NCI-H526 treated with DMSO at 0.1 percent for 48 hours (cell line): Measurements from ENCODE around the gene HIF1AN.

Experiments
- DNase-seq: peaks from one replicate; lab custom pipeline; 2025; lab: John Stamatoyannopoulos, UW

The HIF1AN gene

DNA sequence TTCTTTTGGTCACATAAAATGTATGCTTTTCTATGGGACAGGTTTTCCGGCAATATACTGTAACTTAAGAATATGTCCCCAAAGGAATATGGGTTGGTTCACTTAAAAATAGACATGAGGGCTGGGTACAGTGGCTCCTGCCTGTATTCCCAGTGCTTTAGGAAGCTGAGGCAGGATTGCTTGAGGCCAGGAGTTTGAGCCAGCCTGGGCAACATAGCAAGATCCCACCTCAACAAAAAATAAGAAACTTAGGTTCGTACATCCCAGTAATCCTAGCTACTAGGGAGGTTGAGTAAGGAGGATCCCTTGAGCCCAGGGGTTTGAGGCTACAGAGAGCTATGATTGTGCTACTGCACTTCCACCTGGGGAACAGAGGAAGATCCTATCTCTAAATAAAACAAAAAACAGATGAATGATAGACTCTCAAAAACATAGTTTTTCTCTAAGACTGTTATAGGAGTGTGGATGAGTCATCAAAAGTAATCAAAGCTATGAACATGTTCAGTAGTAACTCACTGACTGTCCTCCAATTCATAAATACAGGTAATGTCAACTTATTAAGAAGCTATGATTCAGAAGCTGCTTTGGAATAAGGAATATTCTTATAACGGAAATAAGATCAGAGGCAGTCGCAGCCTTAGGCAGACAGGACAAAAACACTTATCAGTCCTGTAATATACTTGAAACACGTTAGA is 13.5 kb upstream of the HIF1AN start:
- no peak for DNase-seq

GRCh38 chr10:100522945-100523344 is 12.8 kb upstream of the HIF1AN start:
- DNase-seq = no peak

- no peak for DNase-seq
Measured at GRCh38 chr10:100524206-100524605, 11.5 kb upstream of the HIF1AN start.

DNA sequence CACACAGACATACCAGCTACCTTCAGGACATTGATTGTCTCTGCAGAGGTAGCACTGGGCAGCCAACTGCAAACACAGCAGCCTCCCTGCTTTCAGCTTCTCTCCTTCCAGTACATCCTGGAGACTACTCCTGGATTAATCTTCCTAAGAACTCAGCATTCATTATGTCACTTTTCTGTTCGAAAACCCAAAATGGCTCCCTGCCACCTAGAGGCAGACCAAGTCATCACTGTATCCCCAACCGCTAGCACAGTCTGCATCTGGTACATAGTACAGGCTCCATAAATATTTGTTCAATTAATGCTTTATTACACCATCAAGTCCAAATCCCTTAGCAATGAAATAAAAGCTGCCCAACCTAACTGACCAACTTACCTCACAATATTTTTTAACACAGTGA is 11.1 kb upstream of the HIF1AN start:
- DNase-seq = no peak

GRCh38 chr10:100528123-100528886 is 7.4 kb upstream of the HIF1AN start:
- no peak for DNase-seq

DNA sequence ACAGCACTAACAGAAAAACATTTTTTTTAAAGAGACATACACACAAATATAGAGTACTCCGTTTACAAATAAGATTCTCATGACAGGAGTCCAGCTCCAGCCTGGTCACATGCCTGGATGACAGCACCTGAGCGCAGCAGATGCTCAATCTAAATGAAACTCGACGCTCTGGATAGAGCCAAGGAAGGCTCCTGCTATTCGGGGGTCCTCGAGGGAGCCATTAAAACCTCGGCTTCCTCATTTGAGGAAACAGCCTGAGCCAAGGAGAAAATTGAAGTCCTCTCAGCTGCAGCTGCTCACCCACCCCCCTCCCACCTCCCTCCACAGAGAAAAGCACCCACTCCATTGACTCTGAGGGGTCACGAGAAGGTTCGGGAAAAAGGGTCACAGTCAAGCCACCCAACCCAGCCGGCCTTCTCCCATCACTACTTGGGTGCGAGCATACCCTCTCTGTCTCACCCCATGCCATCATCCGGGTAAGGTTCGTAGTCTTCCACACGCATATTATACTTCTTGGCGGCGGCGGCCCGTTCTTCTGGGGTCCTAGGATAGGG is 6.7 kb upstream of the HIF1AN start:
- DNase-seq = no peak

- DNase-seq = peak; percentile 50
Measured at GRCh38 chr10:100529475-100530298, 6.1 kb upstream of the HIF1AN start, which contains the start of gene NDUFB8. Gene NDUFB8, minus strand, starts transcription at chr10:100529871. Its CDS starts 20 bp downstream, at chr10:100529851.

- DNase-seq = no peak
Measured at GRCh38 chr10:100531761-100532160, 4.0 kb upstream of the HIF1AN start.

DNA sequence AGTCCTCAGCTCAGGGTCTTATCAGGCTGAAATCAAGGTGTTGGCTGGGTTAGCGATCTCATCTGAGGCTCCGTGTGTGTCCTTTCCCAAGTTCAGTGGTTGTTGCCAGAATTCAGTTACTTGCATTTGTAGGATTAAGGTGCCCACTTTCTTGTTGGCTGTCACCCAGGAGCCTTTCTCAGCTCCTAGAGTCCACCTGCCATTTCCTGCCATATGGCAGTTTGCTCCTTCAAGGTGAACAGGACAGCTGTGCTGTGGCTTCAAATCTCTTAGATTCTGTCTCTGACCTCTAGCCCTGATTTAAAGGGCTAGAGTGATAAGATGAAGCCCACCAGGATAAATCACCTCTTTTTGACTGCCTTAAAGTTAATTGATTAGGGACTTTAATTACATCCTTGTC is 1.0 kb upstream of the HIF1AN start:
- DNase-seq = no peak

DNA sequence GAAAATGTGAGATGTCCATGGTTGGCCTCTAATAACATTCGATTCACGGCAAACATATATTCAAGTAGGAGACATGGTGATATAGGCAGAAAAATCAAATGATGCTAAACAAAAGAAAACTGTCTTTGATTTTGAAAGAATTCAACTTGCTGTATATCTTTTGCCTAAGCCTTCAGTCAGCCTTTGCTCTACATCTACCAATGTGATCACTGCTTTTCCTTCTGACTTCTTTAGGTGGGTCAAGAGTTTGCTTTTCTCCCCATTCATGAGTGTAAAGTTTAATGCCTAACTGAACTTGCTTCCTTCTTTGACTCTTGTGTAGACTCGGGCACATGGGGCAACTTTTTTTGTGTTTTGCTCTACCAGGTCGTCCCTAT is 417 bp upstream of the HIF1AN start:
- DNase-seq = no peak

DNA sequence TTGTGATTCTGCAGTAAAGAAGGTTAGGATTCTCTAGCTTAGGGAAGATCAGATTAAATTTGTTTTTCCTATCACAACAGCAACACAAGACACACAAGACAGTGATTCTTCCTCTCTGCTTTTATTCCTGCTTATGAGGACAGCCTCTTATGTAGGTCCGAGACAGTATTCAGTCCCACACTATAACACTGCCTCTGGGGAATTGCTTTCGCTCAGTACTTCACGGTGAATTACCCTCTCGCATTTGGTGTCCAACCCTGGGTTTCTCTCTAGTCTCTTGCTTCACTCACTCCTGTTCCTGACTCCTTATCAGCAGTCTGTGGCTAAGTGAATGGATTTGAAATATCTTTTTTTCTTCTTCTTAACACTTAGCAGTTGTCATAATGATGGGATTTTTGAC is 1.7 kb downstream of the HIF1AN start:
- DNase-seq = no peak

GRCh38 chr10:100544950-100545349 is 9.2 kb downstream of the HIF1AN start:
- no peak for DNase-seq

- DNase-seq = no peak
Measured at GRCh38 chr10:100551196-100551595, 15.5 kb downstream of the HIF1AN start.

GRCh38 chr10:100551738-100552137 is 16.0 kb downstream of the HIF1AN start:
- no peak for DNase-seq

DNA sequence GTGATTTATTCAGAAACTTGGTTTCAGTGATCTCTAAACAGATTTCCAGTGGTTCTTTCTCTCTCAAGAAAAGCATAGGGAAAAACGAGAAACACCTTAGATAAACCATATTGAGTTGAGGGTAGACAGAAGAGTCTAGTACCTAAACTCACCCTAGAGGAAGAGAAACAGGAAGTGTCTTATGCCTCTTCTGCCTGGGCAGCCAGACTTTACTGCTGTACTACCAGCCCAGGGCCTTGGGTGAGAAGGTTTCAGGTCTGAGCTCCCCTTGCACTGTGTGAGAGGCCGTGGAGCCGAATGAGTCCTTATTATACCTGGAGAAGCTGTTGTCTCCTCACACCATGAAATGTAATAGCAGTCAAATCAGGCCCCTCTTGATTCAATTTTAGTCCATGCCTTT is 18.2 kb downstream of the HIF1AN start:
- DNase-seq = no peak

DNA sequence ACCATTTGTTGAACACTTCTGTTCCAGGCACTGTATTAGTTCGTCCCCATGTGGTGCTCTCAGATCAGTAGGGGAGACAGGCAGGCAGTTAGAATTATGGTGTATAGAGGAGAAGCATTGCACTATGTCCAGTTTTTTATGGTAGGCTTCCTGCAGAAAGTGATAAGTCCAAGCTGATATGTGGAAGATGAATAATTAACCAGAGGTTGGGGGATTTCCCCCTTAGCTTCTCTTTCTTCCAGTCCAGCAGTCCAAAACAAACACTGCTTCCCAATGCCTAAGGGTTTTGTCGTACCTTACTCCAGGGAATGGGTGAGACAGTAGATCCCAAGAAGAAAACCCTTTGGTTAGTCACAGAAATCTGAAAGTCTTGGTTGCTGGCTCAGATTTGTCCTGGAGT is 19.2 kb downstream of the HIF1AN start:
- no peak for DNase-seq

- DNase-seq = no peak
Measured at GRCh38 chr10:100560248-100560647, 24.5 kb downstream of the HIF1AN start.

DNA sequence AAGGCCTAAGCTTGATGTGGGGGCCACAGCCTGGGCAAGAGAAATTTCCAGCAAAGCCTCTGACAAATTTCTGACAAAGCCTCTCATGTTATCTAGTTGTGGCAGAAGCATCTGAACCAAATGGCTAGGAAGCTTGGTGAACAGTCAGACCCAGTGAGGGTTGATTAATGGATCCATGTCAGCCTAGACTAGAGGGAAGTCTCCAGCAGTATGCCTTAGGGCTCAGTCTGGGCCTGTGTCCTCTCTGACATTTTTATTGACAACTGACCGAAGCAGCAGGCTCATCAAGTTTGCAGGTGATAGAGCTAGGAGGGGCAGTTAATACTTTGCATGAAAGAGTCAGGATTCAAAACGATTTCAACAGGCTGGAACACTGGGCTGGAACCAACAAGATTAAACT is 25.3 kb downstream of the HIF1AN start:
- peak; percentile 19 for DNase-seq

DNA sequence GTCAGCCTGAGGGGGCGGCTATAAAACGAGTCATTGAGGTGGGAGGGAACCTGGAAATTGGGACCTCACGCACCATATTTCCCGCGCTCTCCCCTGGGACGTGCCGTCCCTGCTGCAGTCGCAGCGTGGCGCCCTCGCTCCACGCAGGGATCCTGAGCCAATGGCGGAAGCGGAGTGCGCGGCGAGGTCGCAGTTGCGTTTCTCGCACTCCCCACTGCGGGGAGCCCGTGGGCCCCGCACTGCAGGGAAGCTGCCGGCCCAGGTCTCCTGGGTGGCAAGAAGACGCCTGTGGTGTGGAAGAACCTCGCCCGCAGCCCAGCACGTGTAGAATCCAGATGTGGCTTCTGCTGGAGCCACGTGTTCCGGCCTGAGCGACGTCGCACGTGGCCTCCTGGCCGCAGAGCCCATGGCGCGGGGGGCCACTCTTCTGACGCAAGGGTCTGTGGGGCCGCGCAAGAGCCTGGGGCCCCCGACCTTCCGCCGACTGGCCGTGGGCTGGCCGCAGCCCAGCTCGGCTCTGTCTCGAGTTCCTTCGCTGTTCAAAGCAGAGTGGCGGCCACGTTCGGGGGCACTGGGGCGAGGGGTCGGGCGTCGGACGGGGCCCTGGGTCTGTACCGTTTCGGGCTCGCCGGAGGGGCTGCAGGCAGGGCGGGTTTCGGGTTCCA is 26.4 kb downstream of the HIF1AN start:
- peak; percentile 29 for DNase-seq

GRCh38 chr10:100565206-100565985 is 29.7 kb downstream of the HIF1AN start:
- DNase-seq = no peak

DNA sequence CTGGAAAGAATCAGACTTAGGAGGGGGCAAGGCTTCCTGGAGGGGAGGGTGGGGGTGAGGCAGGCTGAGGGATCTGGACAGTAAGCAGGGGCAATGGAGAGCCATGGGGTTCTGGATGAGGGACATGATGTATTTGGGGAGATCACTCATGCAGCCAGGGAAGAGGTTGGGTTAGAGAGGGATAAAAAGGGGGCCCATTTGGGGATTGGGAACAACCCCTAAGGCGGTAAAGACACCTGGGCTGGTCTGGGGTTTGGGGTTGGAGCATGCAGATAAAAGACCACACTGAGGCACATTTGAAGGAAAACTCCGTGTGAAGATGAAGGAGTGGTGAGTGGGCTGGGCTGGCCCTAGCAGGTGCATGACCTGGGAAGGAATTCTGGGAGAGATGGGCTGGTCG is 30.8 kb downstream of the HIF1AN start:
- DNase-seq = no peak
